Right renal cortex interstitium (tissue), 3 donors: Measurements from ENCODE around the gene GMPPA. TPM values are rescaled to one million over a fixed set of nuclear protein-coding genes. Genes with fewer than 3 reads are reported as not detected.

Experiments
- DNase-seq, 3 donors: peaks; one replicate each; pipeline ENCODE4 v3.0.0-alpha.2; 2013; ENCODE audit warnings: low read depth in 3 of 3, low spot score in 2 of 3
- polyA plus RNA-seq, 3 donors: library from polyadenylated mRNA; unstranded; fragments of 120-200 nt; gene quantifications; one replicate each; pipeline ENCODE4 v1.2.1, GENCODE V29; 2013; ENCODE audit not compliant: insufficient read length in 3 of 3

GMPPA gene
- polyA plus RNA-seq, 3 donors: 32.0 to 37.8 (median 32.6) TPM

- DNase-seq: no peak
Measured at GRCh38 chr2:219483451-219484342, 15.0 kb upstream of the GMPPA start.

GRCh38 chr2:219484343-219485200 lies 14.1 kb upstream of the GMPPA start:
- DNase-seq: no peak

GRCh38 chr2:219485201-219485580 lies 13.5 kb upstream of the GMPPA start:
- DNase-seq: no peak

DNA sequence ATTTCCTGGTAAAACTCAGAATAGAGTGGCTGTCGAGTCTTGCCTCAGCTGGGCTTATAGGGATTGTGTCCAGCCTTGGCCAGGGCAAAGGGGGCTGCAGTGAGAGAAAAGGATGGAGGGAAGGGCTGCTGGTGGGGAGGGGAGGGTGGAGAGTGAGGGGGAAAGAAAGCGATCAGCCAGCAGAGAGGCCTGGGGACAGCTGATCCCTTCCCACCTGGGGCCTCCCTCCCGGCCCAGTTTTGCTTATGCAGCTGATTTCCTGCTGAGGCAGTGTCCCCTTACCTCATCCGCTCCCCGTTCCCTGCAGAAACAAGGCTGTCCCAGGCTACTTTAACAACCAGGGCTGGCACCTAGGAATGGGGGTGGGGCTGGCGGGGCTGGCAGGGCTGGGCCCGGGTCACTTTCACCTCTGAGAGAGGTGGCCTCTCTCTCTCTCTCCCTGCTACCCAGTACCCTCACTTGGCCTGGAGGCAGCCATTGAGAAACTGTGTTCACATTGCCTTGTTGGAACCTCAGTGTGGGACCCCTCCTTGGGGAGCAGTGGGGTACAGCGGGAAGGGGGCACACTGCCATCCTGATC lies 12.2 kb upstream of the GMPPA start:
- DNase-seq: no peak

GRCh38 chr2:219488149-219488843 lies 10.4 kb upstream of the GMPPA start:
- DNase-seq: no peak

GRCh38 chr2:219488844-219489194 lies 9.9 kb upstream of the GMPPA start:
- DNase-seq: no peak

GRCh38 chr2:219489315-219489714 lies 9.4 kb upstream of the GMPPA start:
- DNase-seq: no peak

- DNase-seq: no peak
Measured at GRCh38 chr2:219490186-219490585, 8.5 kb upstream of the GMPPA start.

GRCh38 chr2:219490600-219491130 lies 8.0 kb upstream of the GMPPA start:
- DNase-seq: no peak

DNA sequence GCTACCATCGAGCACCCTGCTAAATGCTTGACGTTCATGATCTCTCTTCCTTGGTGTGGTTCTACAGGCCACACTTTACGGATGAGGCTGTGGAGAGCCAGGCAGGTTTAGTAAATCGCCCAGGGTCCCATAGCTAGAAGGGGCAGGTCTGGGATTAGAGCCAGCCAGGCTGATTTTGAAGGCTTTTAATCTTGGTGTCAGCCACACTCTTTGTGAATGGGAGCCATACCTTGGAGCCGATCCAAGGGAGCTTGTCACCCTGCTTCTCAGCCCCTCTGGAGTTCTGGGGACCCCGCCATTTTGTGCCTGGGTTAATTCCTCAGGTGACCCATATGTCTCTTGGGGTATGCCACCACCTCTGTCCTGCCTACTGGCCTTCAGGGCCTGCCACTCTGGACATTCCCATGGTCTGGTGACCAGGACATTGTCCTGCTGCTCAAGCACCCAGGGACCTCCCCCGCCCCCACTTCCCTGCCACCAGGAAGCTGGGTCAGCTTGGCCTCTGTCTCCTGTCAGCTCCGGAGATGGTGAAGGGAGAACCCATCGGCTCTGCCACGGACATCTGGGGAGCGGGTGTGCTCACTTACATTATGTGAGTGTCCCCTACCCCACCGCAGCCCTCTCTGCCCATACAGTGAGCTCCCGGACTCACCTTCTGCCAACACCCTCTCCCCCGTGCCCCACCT lies 7.3 kb upstream of the GMPPA start:
- DNase-seq: no peak

DNA sequence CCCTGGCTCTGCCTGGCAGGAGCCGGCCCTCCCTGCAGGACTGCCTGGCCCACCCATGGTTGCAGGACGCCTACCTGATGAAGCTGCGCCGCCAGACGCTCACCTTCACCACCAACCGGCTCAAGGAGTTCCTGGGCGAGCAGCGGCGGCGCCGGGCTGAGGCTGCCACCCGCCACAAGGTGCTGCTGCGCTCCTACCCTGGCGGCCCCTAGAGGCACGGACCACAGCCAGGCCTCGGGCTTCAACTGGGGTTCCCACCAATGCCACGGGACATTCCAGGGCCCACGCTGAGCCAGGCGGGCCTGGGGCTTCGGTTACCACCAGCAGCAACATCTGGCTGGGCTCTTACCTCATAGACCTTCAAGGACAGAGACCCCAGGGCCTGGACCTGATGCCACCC lies 6.1 kb upstream of the GMPPA start:
- no peak for DNase-seq

- DNase-seq: no peak
Measured at GRCh38 chr2:219493086-219493485, 5.6 kb upstream of the GMPPA start.

GRCh38 chr2:219494952-219495530 lies 3.6 kb upstream of the GMPPA start:
- DNase-seq: no peak

- DNase-seq: no peak
Measured at GRCh38 chr2:219495531-219496122, 3.1 kb upstream of the GMPPA start.

GRCh38 chr2:219496247-219496824 lies 2.4 kb upstream of the GMPPA start:
- no peak for DNase-seq

- no peak for DNase-seq
Measured at GRCh38 chr2:219496825-219497494, 1.7 kb upstream of the GMPPA start.

GRCh38 chr2:219497495-219498279 lies 1.0 kb upstream of the GMPPA start:
- no peak for DNase-seq

DNA sequence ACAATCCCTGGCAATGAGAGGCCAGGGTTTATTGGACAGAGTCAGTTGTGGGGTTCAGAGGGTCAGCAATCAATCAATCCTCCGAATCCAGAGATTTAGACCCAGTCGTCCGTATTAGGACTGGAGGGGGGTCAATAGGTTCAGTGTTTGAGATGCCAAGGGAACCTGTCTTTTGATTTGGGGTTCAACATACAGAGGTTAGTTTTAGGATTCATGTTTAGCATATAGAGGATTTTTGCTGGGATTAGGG lies 292 bp downstream of the GMPPA start:
- no peak for DNase-seq
